ENCODE results near the gene DPP10.
"Not testable (repeated sequence)": the region's sequence is repeated elsewhere in the genome, so short reads cannot be mapped to it uniquely, and the experiment has no call there.

DPP10 gene

DNA sequence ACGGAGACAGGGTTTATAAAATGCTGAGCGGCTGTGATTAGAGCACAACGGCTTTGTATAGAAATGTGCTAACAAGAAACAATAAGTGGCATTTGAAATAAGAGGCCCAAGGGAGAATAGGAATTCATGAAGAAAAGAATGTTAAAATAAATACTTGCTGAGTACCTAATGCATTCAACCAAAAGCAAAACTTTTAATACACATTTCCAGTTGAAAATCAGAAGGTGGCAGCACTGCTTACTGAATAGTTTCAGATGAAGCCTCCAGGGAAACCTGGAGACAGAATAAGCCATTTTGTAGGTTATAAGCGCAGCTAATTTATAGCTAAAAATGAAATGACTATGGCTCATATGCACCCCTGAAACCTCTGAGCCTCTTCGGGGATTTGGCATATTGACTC lies 286.6 kb downstream of the DPP10 start:
- peak; percentile 1 for DNase-seq

DNA sequence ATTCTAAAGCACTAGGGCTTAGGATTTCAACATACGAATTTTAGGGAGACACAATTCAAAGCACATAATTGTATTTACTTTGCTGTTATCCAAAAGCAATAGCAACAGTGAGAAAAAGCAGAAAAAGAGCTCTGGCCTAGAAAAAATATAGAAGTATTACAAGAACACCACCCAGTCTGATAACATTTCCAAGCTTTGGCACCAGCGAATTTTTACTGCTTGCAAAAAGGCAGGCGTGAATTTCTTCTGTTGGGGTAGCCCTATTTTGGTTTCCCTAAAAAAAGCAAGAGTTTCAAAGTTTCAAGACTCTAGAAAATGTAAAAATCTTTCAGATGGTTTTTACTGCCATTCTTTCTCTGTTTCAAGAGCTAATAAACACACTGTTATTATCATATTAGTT lies 292.7 kb downstream of the DPP10 start:
- no peak for DNase-seq

DNA sequence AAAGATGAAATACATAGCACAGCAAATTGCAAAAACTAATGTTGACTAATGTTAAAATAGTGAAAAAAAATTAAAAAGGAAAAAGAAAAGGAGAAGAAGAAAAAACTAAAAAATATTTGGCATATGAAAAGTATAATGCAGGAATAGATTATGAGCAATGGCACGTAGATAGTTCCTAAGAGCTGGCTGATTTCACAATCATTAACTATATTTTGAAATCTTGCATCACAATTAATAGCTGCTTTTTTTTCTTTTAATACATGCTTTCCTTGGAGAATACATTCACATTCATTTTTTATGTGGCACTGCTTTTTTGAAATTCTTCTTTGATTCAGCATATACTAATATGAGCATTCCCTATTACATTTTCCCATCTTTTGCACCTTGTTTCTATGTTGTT lies 299.8 kb downstream of the DPP10 start:
- no peak for DNase-seq

DNA sequence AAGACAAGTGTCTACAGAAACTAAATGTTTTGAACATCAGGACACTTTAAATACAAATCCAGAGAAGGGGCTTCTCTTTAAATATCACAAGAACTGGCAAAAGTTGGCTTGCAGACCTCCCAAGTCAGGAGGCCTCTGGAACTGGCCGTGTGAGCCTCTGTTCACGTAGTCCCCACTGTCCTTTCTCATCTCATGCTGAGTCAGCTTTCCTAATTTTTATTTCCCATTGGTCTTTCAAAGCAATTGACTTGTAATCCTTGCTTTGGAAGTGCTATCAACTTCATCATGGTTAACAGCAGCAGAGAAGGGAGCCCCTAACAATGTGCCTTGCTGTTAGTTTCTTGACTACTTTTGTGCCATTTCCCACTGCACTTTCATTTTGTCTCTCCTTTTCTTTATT lies 303.3 kb downstream of the DPP10 start:
- no peak for DNase-seq

DNA sequence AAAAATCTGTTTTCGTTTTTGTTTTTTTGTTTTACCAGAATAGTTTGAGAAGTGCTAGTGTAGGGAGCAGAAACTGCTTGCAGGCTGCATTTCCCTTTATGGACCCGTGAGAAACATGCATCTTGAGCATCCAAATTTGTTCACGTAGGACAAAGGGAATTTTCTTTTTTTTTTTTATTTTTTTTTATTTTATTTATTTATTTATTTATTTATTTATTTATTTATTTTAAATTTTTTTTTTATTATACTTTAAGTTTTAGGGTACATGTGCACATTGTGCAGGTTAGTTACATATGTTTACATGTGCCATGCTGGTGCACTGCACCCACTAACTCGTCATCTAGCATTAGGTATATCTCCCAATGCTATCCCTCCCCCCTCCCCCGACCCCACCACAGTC lies 305.7 kb downstream of the DPP10 start:
- DNase-seq: not testable (repeated sequence)

DNA sequence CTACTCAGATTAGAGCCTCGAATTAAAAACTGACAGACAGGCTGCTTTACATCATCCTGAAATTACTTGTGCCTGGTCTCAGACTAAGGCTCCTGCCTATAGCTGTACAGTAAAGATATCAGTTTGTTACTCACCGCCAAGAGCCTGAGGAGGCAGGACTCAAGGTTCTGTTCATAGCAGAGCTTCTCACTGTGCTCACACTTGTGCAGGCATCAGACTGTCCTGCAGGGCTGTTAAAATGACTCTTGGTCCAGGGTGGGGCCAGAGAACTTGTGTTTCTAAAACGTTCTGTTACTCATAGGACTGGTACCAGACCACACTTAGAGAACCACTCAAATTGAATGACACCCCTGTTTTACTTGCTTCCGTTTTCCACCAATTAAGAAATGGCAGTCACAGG lies 310.0 kb downstream of the DPP10 start:
- no peak for DNase-seq

DNA sequence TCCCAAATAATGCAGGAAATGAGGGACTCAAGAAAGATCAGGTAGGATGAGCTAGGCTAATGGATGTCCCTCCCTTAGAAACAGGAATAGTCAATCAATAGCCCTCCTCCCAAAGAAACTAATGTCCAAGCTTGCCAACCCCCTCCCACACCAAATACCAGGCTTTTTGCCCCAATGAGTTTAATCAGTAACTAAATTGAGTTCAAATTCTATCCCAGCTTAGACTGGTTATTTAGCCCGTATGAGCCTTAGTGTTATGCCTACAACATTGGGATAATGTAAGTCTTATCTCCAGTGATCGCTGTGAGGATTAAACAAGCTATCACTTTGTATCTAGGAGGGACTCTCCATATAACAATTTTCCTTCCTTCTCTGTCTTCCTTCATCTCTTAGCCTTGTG lies 310.7 kb downstream of the DPP10 start:
- no peak for DNase-seq

DNA sequence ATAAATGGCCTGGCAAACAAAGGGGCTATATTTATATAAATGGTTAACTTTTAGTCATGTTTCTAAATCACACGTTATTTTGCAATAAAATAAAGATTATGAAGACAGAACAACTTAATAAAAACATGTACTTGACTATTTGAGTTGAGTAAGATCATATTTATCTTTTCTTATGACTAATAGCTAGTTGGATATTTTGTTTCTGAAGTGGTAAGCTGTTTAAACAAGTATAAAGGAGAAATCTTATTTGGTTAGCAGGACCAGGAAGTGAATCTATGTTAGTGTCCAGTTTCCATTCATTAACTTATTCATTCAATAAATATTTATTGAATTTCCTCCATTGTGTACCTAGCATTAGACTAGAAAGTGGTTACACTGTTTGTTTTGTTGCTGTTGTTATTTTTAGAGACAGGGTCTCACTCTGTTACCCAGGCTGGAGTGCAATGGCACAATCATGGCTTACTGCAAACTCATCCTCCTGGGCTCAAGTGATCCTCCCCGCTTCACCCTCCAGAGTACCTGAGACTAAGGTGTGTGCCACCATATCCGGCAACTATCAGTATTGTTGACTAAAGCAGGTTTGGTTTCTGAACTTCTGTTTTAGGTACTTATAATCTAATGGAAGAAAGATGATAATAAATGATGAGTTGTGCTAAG lies 312.6 kb downstream of the DPP10 start:
- DNase-seq: no peak

DNA sequence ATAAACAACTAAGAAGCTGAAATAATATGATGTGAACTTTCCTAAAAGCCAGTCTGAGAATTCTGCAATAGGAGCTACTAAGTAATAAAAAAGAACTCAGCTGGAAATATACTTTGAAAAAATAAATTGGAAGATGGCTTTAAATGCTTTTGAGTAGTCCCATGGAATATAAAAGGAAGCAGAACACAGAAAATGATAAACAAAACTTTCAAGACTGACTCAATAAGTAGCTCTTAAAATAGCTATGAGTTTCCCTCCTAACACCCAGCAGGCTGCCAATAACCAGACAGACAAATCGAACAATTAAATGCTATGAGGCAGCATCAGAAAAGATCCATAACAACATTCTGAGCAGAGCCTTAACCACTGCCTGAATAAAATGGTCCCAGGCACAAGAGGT lies 319.9 kb downstream of the DPP10 start:
- no peak for DNase-seq

DNA sequence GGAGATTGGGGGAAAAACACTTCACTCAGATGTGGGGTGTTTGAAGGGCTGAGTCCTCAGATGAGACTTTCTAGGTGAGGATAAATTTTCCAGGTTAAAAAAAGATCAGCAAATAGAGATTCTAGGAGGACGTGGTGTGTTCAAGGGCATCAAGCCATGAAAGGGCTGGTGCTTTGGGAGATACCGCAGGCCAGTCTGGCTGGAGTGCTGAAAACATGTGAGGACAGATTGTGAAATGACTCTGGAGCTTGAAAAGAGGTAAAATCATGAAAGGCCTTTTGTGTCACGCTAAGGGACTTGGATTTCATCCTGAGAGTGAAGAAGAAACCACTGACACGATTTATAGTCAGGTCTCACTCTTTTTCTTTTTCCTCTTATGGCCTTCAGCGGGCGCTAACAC lies 320.5 kb downstream of the DPP10 start:
- DNase-seq: no peak

DNA sequence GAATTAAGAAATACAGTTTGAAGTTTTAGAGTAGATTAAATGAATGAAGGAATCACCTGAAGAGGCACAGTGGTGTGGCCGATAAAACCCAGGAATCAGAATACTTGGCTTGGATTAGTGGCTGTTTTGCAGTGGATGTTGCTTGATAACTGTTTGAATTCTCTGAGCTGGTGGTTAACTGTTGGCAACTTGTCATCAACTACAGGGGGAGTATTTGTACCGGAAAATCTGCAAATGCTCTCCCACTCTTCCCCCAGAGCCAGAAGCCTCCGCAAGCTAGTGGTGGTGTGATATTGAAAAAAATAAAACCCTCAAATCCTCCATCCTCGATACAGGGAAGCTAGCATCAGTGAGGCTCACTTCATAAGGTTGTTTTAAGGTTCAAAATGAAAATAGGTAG lies 326.7 kb downstream of the DPP10 start:
- DNase-seq: no peak

DNA sequence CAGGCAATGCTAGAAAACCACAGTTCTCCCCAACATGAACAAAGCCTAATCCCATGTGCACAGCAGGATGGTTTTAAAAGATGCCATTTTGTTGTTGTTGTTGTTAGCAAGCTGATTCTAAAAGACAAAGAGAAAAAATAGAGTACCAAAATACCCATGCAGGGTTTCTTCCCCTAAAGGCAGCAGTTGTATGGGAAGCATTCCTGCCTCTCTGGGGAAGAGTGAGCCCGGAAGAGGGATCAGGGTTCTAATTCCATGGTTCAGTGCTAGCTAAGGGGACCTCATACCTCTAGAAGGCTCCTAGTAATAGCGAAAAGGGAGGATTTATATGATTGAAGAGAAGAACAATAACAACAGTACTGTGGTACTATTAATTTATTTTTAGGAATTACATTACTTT lies 327.6 kb downstream of the DPP10 start:
- no peak for DNase-seq

DNA sequence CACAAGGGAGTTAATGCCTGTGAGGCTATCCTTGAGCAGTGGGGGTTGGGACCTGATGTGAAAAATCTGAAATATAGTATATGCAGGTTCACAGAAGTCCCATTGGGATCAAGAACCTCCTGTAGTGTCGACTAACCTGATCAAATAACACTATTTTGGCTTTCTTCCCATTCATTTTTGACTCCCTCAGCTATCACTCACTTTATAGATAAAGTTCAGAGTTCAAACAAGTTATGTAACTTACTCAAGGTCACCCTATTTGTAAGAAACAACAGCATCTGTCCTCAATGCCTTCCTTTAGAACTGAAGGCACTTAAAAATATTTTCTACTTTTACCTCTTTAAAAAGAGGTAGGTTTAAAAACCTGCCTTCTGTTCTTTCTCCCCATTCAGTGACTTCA lies 341.6 kb downstream of the DPP10 start:
- DNase-seq: no peak

DNA sequence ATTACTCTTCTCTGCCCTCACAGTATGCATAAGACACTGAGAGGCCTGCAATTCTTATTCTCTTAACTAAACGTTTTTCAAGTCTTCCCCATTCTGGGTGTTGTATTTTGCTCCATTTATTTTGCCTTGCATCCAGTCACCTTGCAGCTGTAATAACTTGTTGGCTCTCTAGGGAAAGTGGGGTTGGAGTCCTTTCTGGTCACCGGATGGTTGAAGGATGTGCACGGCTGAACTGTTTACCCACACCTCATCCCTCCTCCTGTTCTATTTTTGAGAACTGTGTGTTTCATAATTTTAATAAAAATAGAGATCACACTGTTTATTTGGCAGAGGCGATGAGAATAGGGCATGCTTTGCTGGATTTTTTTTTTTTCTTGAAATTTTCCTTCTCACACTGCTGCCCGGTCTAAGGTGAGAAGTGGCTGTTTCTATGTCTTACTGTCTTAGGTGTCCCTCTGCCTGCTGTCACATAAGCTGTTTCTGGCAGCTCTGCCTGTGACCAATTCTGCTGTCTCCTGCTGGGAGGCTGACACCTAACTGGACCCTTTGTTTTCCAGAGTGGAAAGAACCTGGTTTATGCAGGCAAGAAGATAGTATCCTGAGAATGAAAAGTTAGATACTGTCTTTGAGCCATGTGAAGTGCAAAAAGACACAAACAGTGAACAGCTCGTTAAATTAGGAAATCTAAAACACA lies 342.6 kb downstream of the DPP10 start:
- no peak for DNase-seq

DNA sequence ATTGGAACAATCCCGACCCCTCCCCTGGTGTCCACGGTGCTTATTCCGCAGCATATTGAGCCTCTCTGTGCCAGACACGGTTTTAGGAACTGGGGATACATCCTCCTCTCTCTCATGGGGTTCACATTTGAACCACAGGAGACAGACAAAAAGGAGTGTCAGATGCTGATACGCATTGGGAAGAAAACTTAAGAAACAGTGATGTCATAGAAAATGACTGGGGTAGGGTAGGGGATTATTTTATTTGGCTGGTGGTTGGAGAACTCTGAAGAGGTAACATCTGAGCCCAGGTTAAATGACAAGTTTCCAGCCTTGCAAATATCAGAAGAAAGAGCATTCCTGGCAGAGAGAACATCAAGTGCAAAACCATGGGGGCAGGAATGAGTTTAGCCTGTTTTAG lies 344.5 kb downstream of the DPP10 start:
- DNase-seq: no peak

DNA sequence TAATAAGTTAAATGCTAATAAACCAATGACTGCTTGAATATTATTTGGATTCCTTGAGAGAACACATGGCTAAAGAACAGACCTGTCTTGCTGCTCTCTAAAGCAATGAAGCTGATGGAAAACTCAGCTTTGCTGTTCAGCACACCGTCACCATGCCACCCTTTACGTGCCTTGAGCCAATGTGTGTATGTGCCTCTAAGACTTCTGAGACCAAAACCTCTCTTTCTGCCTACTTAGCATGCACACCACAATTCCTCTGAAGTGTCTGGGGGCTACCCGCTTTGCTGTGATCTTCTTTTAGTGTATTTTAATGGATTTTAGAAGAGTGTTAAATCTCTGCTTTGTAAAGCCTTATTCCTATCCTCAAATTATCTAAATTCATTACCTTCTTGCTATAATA lies 345.0 kb downstream of the DPP10 start:
- no peak for DNase-seq

DNA sequence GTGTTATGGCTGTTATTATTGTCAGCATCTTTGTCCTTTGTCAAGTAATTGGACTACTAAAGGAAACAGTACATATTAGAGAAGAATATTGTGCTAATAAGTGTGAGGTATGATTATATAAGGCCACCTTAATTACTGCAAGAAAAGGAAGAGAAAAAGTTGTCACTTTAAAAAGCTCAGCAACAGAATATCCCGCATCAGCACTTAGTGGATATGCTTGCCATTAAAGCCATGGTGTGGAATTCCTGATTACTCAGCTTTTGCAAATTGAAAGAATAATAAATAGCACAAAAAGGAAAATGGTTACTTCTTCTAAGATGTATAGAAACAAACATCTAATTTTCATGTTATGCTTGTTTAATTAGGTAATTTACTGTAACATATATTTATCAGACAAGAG lies 347.5 kb downstream of the DPP10 start:
- no peak for DNase-seq

DNA sequence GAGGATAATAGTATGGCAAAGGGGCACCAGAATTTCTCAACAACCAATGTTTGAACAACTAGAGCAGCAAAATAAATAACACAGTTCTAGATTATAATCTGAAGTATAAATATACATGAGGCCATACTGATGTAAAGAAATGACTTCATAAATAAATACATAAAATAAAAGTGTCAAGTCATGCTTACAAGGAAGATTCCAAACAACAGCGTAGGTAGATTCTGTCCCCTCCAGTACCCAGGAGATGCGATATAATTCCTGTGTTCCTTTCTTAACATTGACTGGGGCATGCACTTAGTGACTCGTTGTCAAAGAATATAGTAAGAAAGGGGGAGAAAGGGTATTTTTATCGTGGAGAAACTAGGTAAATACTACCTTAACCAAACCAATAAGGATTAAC lies 355.1 kb downstream of the DPP10 start:
- DNase-seq: no peak

DNA sequence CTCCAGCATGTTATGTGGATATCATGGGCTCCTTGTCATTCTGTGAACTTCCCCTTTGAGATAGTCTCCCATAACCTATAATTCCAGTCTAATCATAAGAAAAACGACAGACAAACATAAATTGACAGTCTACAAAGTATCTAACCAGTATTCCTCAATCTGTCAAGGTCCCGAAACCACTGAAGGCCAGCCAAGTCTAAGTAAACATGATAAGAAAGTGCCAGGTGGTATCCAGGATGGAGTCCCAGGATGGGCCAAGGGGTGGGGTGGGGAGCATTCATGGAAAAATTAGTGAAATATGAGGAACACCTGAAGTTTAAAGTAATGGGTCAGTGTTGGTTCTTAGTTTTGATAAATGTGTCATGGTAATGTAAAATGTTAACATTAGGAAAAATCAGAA lies 355.5 kb downstream of the DPP10 start:
- DNase-seq: no peak

DNA sequence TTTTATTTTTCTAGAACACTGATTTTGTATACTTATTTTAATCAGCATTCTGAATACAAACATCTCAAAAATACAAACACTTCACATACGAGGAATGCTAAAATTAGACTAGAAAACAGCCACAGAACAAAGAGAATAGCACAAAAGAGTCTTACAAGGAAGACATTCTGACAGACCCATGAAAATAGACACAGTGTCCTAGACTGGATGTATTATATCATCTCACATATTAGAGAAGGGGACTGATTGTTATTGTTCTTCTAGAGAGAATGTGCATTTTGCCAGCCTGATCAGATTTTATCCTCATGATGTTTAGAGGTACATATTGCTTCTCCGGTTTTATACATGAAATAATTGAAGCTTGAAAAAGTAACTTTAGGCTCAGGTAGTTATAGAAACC lies 357.9 kb downstream of the DPP10 start:
- DNase-seq: no peak

DNA sequence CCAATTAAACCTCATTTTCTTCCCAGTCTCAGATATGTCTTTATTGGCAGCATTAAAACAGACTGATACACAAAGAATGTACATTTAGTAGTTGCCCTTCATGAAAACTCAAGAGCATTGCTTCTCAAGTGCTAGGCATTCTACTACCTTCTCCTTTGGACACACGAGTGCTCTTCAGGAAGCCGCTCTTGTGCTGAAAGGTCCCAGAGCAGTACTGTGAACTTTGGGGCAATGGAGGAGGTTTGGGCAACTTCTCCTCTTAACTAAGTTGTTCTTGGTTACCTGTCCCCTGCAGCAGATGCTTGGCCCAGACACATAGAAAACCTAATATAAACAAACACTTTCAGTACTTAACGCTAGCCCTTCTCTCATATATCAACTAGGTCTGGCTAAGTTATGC lies 362.8 kb downstream of the DPP10 start:
- no peak for DNase-seq

DNA sequence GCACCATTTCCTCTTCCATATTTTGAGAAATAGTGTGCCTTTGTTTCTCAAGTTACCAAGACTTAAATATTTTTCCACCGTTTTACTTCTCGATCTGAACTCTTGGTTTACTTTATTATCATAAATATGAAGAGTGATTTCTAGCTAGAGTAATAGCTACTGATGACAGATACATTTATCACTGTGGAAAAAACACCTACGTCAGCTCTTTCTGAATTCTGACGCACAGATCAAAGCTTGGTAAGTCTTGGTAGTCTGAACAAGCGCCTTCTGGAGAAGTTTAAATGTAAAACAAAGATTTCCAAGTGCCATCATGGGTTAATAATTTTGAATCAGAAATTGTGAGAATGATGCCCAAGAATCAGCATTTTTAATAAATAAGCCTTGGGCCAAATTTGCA lies 367.7 kb downstream of the DPP10 start:
- DNase-seq: no peak

DNA sequence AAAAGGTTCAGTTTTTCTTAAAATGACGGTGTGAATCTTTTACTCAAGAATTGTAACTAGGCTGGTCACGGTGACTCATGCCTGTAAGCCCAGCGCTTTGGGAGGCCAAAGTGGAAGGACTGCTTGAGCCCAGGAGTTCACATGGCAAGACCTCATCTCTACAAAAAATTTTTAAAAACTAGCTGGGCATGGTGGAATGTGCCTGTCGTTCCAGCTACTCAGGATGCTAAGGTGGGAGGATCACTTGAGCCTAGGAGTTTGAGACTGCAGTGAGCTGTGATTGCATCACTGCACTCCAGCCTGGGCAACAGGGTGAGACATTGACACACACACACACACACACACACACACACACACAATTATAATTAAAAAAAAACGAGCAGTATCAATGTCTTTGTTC lies 369.8 kb downstream of the DPP10 start:
- DNase-seq: no peak

DNA sequence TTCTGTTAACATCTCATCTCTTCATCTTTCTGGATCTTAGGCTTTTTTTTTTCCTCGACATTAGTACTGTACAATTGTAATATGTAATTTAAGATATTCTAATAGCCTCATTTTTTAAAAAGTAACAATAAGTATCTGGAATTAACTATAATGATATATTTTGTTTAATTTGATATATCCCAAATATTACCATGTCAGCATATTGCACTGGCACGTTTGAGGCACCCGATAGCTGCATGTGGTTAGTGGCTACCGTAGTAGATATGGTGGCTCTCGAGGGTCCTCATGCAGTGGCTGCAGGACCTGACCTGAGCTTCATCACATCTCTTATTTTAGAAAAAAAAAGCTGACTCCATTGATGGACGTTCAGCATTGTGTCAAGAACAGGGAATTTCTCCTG lies 371.9 kb downstream of the DPP10 start:
- DNase-seq: no peak

DNA sequence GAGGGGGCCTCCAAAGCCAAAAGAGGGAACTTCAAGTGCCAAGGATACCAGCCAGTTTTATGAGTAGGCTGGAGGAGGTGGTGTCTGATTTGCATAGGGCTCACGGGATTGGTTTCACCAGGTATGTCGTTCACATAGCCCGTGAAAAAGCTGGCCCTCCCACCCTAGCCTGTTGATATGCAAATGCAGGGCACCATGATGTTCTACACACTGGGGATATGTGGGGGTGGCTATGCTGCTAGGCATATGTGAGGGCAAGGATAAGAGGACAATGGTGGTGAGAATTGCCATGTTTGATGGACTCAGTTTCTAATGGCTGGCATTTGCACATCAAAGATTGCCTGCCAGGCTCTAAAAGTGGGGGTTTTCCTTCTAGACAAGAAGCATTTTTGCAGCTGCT lies 378.6 kb downstream of the DPP10 start:
- DNase-seq: no peak

All from hematopoietic multipotent progenitor cell treated with erythropoietin and hydrocortisone succinate and interleukin-3 and kit ligand, for 4 days (in vitro differentiated cells).